Measurements from ENCODE around the gene NEK10. TPM values are rescaled to one million over a fixed set of nuclear protein-coding genes. Genes with fewer than 3 reads are reported as not detected.

NEK10 gene
- total and polyA plus RNA-seq, 2 donors (not counting 1 experiment from before 2014, with no cell fraction given) = 0.49 to 0.55 TPM

GRCh38 chr3:27285668-27286067 lies 83.5 kb downstream of the NEK10 start:
- H3K27ac Mint-ChIP-seq = no peak overlapping the region
- Histone ChIP-seq H3K27me3 (replicated peaks in 1 of 4; ENCODE audit: control extremely low read depth in 1 of 4, control insufficient read depth in 3 of 4, insufficient read depth in 4 of 4, low read length in 3 of 4) (no peaks in the 10 kb centered on the region), H2AFZ (ENCODE audit: insufficient read depth, low read depth, low read length, poor library complexity, severe bottlenecking) (no peak overlapping the region), H3K27ac (ENCODE audit: low read length in 2 of 2) (no peak overlapping the region), H3K9ac (ENCODE audit: low read length) (no peak overlapping the region), H3K4me1 (ENCODE audit: control insufficient read depth in 2 of 2, insufficient read depth in 2 of 2, low read length in 2 of 2) (no peaks in the 10 kb centered on the region), H3K79me2 (ENCODE audit: control insufficient read depth, insufficient read depth, low read length) (no peaks in the 10 kb centered on the region), H3K9me3 (ENCODE audit: control extremely low read depth in 1 of 3, control insufficient read depth in 2 of 3, insufficient read depth in 1 of 3, low read length in 2 of 3) (no peaks in the 10 kb centered on the region), H3K4me3 (ENCODE audit: control extremely low read depth in 1 of 5, extremely low read depth in 1 of 5, insufficient read depth in 1 of 5, low read depth in 2 of 5, low read length in 4 of 5) (no peak overlapping the region), H3K36me3 (replicated peaks in 1 of 2; ENCODE audit: control extremely low read depth in 1 of 2, control insufficient read depth in 1 of 2, extremely low read depth in 1 of 2, insufficient read depth in 2 of 2, low read length in 1 of 2) (no peaks in the 10 kb centered on the region), H3K4me2 (replicated peaks; ENCODE audit: low read depth, low read length, poor library complexity, severe bottlenecking) (no peak overlapping the region), H4K20me1 (ENCODE audit: control insufficient read depth, insufficient read depth, low read length, poor library complexity, severe bottlenecking) (no peaks in the 10 kb centered on the region)
- H3K27me3 Mint-ChIP-seq = no peaks in the 10 kb centered on the region
- no peaks in the 10 kb centered on the region for H3K4me1 Mint-ChIP-seq
- DNase-seq (no peak), ATAC-seq (ENCODE audit: low read depth) (no peak)
- TF ChIP-seq CTCF (IDR thresholded peaks at IDR 0.05) (no peak), EZH2 (IDR thresholded peaks at IDR 0.05; ENCODE audit: borderline replicate concordance, insufficient read depth, low read depth, low read length, poor library complexity, severe bottlenecking) (no peak)
- CTCF ChIA-PET = no interaction called here
- H3K4me3 Mint-ChIP-seq = no peak overlapping the region
- intact Hi-C loops (cut with micrococcal nuclease) = no loop called here
- peaks cover 6% of the 10 kb centered on the region for H3K9me3 Mint-ChIP-seq (ENCODE audit: insufficient read depth)
- POLR2A ChIA-PET = interaction anchor here (0.7 kb wide), 1 partner anchor 8 kb away, joined by 3 read pairs; no protein-coding TSS in a partner anchor

- TF ChIP-seq CTCF (IDR thresholded peaks at IDR 0.05) = no peak
- TF ChIP-seq EZH2 (IDR thresholded peaks at IDR 0.05; ENCODE audit: borderline replicate concordance, insufficient read depth, low read depth, low read length, poor library complexity, severe bottlenecking) = no peak
- H3K27me3 ChIP-seq (replicated peaks in 1 of 4; ENCODE audit: control extremely low read depth in 1 of 4, control insufficient read depth in 3 of 4, insufficient read depth in 4 of 4, low read length in 3 of 4) = no peaks in the 10 kb centered on the region
- no peaks in the 10 kb centered on the region for H3K9me3 ChIP-seq (ENCODE audit: control extremely low read depth in 1 of 3, control insufficient read depth in 2 of 3, insufficient read depth in 1 of 3, low read length in 2 of 3)
- intact Hi-C loops (cut with micrococcal nuclease) = no loop called here
- Mint-ChIP-seq H3K4me3 (no peak overlapping the region), H3K4me1 (no peaks in the 10 kb centered on the region), H3K9me3 (ENCODE audit: insufficient read depth) (peaks cover 6% of the 10 kb centered on the region), H3K27ac (no peak overlapping the region), H3K27me3 (no peaks in the 10 kb centered on the region)
- H3K79me2 ChIP-seq (ENCODE audit: control insufficient read depth, insufficient read depth, low read length) = no peaks in the 10 kb centered on the region
- no peak overlapping the region for H2AFZ ChIP-seq (ENCODE audit: insufficient read depth, low read depth, low read length, poor library complexity, severe bottlenecking)
- no peak overlapping the region for H3K4me3 ChIP-seq (ENCODE audit: control extremely low read depth in 1 of 5, extremely low read depth in 1 of 5, insufficient read depth in 1 of 5, low read depth in 2 of 5, low read length in 4 of 5)
- no peak overlapping the region for H3K9ac ChIP-seq (ENCODE audit: low read length)
- H3K27ac ChIP-seq (ENCODE audit: low read length in 2 of 2) = no peak overlapping the region
- DNase-seq (no peak), ATAC-seq (ENCODE audit: low read depth) (no peak)
- CTCF ChIA-PET = no interaction called here
- no peaks in the 10 kb centered on the region for H3K4me1 ChIP-seq (ENCODE audit: control insufficient read depth in 2 of 2, insufficient read depth in 2 of 2, low read length in 2 of 2)
- no peaks in the 10 kb centered on the region for H4K20me1 ChIP-seq (ENCODE audit: control insufficient read depth, insufficient read depth, low read length, poor library complexity, severe bottlenecking)
- no CpG with 5 or more reads among the region's 2 CpGs for WGBS (ENCODE audit: insufficient coverage)
- H3K4me2 ChIP-seq (replicated peaks; ENCODE audit: low read depth, low read length, poor library complexity, severe bottlenecking) = no peak overlapping the region
- H3K36me3 ChIP-seq (replicated peaks in 1 of 2; ENCODE audit: control extremely low read depth in 1 of 2, control insufficient read depth in 1 of 2, extremely low read depth in 1 of 2, insufficient read depth in 2 of 2, low read length in 1 of 2) = no peaks in the 10 kb centered on the region
- POLR2A ChIA-PET = no interaction called here
Observed at GRCh38 chr3:27281671-27282150, 87.5 kb downstream of the NEK10 start.

Measured in B cell (primary cell).